GM21447 (cell line): ENCODE measurements around the gene MYO1E.
"Not testable (repeated sequence)": the region's sequence is repeated elsewhere in the genome, so short reads cannot be mapped to it uniquely, and the experiment has no call there.

ENCODE experiments used
- ATAC-seq: cut with Tn5 transposase; IDR thresholded peaks from one replicate; pipeline ENCODE4 v1.9.1; 2021; ENCODE audit not compliant: unreplicated experiment

MYO1E gene

GRCh38 chr15:59148153-59148833 is 224.4 kb downstream of the MYO1E start:
- no peak for ATAC-seq

DNA sequence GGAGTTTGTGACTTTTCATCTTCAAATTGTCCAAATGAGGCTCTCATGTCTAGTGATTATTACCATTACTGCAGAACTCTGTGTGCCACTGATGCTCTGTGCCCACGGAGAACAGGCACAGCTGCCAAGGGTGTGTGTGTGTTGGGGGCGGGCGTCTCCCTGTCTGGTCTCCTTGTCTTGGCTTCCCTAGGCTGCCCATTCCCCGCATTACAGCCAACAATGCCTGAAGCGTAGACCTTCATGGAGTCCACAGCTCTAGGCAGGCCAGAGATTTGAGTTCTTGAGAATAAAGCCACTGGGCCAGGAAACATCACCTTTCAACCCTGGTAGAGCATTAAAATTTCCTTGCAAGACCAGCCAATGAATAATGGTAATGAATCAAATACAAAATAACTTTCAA is 225.0 kb downstream of the MYO1E start:
- no peak for ATAC-seq

- ATAC-seq: not testable (repeated sequence)
These were observed 228.1 kb downstream of the MYO1E start for GRCh38 chr15:59144594-59144993.

DNA sequence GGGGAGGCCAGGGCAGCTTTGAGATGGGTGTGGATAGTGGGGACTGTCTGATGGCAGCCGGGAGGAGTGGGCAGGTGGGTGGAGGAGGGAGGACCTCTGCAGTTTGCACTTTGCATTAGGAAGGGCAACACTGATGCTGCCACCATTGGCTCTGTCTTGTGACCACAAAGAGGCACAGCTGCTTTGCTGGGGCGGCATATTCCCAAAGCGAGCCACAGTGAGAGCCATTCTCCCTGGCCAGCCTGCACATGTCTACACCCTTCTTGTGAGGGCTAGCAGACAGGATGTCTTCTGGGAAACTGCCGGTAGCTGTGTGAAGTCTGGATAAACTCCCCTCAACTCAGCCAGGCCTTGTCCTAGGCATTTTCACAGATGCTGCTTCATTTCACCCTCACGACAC is 229.4 kb downstream of the MYO1E start:
- ATAC-seq: no peak

DNA sequence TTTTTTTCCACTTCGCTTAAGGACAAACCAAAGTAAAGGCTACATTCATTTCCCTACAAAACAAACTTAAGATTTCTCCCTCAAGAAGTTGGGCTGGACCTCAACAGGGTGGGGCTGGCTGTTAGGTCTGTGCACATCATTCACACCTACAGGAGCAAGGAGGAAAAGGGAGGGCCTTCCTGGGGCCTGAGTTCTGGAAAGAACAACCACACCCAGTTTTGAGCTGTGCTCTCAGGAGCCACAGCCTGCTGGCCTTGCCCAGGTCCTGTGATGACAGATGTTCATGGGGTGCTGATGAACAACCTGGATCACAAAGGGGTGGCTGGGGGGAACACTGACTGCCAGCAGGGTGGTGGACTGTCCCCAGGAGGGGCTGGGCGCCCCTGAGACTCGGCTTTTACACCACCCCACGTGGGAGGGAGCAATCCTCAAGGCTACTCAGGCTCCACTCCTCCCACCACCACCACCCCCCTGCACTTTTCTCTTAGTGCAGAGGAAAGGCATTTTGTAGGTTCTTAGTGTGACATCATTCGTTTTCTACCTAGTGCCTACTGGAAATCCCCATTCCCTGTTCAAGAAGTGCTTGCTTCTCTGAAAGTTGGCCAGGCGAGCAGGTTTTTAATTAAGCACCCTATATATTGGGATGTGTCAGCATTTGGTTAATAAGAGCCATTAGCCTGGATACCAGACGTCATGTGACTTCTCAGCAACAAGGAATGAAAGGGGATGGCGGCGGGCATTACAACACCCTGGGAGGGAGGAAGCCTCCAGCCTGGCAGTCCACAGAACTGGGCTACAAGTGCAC is 232.0 kb downstream of the MYO1E start:
- ATAC-seq: no peak

DNA sequence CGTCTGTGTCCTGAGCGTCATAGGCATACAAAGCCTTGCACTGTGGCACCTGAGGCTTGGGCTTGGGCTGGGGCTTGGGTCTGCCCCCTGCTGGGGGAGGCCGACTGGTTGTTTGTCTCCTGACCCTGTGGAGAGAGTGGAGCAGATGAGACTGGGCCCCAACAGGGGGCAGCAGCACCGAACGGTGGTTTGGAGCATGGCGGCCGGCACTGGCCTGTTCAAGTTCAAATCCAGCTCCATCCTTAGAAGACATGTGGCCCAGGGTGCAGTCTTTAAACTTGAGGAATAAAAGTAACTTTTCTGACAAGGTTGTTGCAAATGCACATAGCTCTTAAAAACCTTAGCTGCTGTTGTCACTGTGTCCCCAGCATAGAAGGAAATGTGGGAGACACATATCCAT is 234.4 kb downstream of the MYO1E start:
- peak; percentile 56 for ATAC-seq

DNA sequence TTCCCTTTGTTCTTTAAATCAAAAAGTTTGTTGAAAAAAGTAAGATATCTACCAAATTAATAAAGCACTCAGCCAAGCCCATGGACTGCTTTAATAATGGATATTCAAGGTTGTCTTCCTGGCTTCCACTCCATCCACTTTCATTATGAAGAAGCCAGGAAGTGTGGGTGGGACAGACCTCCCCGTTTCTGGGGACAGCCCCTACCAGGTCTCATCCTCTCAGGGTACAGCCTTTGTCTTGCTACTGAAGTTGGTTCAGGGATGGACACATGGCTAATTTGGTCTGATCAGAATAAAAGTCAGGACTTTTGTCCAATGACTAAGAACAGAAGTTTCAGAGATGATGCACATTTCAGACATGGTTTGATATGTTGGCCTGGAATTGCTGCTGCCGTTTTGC is 235.1 kb downstream of the MYO1E start:
- no peak for ATAC-seq

DNA sequence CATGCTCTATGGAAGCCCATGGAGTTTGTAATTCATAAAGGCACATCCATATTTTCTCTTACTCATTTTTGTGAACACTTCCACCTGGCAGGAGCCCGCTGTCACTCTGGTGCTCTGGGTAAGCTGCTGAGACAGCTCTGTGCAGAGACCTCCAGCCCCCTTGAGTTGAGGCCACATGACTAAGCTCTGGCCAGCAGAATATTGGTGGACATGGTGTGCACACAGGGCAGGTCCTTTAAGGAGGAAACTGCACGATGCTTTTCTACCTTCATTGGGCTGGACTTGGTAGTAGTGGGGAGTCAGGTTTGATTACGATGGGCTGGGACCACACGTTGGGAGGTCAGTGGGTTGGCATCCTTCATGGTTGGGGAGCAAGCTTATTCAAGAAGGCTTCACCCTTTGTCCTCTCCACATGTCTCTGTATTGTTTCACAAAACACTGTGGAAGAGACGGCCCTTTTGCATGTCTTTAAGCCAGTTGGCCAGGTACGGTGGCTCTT is 238.7 kb downstream of the MYO1E start:
- no peak for ATAC-seq

GRCh38 chr15:59131969-59132562 is 240.6 kb downstream of the MYO1E start:
- ATAC-seq: no peak

- ATAC-seq: no peak
These were observed 241.2 kb downstream of the MYO1E start for GRCh38 chr15:59131456-59131855.

GRCh38 chr15:59127255-59127654 is 245.4 kb downstream of the MYO1E start:
- ATAC-seq: not testable (repeated sequence)

- ATAC-seq: not testable (repeated sequence)
These were observed 247.0 kb downstream of the MYO1E start for GRCh38 chr15:59125683-59126082.

DNA sequence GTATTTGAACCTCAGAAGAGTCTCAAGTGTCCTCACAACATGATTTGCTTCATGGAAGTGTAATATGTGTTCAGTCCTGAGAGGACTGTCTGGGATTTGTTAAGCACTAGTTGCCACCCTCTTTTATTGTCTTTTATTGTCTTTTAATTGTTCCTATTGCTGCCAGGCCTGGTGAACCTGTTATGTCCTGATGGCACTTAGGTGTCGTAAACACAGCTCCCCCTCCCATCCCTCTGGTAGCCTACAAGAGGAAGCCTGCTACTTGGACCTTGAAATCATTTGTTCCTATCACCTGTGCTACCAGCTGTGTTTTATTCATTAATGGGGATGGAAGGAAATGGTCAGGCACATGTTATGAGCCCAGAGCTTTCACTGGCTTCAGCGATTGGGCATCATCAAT is 248.4 kb downstream of the MYO1E start:
- ATAC-seq: no peak

GRCh38 chr15:59120937-59121336 is 251.7 kb downstream of the MYO1E start:
- no peak for ATAC-seq

GRCh38 chr15:59119625-59120024 is 253.0 kb downstream of the MYO1E start:
- no peak for ATAC-seq

DNA sequence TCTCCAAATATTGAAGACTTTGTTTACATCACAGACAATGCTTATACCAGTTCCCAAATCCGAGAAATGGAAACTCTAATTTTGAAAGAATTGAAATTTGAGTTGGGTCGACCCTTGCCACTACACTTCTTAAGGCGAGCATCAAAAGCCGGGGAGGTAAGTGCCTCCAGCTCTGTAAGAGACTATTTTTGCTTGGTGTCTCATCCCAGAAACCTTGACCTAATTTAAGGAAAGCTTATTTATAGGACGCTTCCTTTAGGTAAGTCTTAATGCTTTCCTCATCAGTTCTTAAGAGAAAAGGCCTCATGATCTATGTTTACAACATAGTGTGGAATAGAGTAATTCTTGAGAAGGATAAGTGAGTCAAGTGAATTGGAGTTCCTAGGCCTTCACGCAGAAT is 255.9 kb downstream of the MYO1E start:
- ATAC-seq: no peak

GRCh38 chr15:59116141-59116540 is 256.5 kb downstream of the MYO1E start:
- ATAC-seq: no peak

DNA sequence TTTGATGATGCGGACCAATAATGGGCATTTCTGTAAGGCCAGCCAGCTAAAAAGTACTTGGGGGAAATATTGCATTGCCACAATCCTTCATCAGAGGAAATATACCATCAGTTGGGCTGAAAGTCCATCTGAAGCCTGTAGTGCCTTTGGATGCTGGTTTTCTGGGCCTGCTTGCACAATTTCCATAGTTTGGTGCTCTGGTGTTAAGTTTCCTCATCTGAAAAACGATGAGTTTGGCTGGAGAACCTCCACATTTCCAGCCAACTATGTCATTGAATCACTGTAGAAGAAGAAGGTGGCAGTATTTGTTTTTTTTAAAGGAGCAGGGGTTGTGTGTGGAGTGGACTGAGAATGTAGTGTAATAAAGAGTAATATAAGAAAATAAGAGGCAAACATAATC is 257.6 kb downstream of the MYO1E start:
- ATAC-seq: no peak

DNA sequence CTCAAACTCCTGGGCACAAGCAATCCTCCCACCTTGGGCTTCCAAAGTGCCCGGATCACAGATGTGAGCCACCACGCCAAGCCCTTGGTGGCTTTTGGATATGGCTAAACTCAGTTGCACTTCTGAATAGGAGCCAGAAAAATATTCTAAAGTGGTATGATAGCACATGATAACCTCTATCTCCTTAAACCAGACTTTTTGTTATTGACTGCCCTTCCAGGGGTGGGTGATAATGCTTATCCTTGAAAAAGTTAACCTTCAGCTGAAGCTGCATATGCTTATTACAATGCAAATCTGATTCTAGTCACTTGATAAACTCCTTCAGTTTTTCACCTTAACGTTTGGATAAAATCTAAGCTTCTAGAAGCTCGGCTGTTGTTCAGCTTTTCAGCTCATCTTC is 261.4 kb downstream of the MYO1E start:
- ATAC-seq: no peak

- no peak for ATAC-seq
These were observed 266.8 kb downstream of the MYO1E start for GRCh38 chr15:59105854-59106253.

GRCh38 chr15:59104912-59105732 is 267.5 kb downstream of the MYO1E start, which contains the start of gene CCNB2:
Gene CCNB2 (plus strand): TSS chr15:59105146. CDS start chr15:59105269, 123 bp downstream.
- peak; percentile 96 for ATAC-seq
